ENCODE measurements around the gene GDPD3. TPM values are rescaled to one million over a fixed set of nuclear protein-coding genes. Genes with fewer than 3 reads are reported as not detected.

Gene GDPD3
- total and polyA plus RNA-seq, 4 donors, result 0.42 to 0.71 (median 0.55) TPM

GRCh38 chr16:30104090-30104489 is 9.2 kb downstream of the GDPD3 start:
- Histone ChIP-seq H3K4me3 (ENCODE audit: low read depth in 1 of 3, low read length in 3 of 3) (no peak overlapping the region), H3K27ac (ENCODE audit: low read depth in 1 of 2, low read length in 2 of 2) (no peak overlapping the region), H3K9ac (ENCODE audit: low read depth in 1 of 2, low read length in 2 of 2) (no peak overlapping the region), H3K9me3 (ENCODE audit: control insufficient read depth in 4 of 4, low read length in 3 of 4) (no peaks in the 10 kb centered on the region), H3K27me3 (ENCODE audit: control insufficient read depth in 4 of 4, insufficient read depth in 4 of 4, low read length in 3 of 4) (no peaks in the 10 kb centered on the region), H3K36me3 (ENCODE audit: control insufficient read depth in 4 of 4, insufficient read depth in 3 of 4, low read depth in 1 of 4, low read length in 3 of 4) (peaks cover 0 to 7% (median 2%) of the 10 kb centered on the region in 4 donors), H3K4me1 (ENCODE audit: control insufficient read depth in 4 of 4, insufficient read depth in 4 of 4, low read length in 3 of 4) (no peaks in the 10 kb centered on the region)
- WGBS, result 92% methylated on average over 4 of the region's 4 CpGs
- no peak for TF ChIP-seq FOXA2 (IDR thresholded peaks at IDR 0.05)
- no peak for DNase-seq (ENCODE audit: low spot score)

DNA sequence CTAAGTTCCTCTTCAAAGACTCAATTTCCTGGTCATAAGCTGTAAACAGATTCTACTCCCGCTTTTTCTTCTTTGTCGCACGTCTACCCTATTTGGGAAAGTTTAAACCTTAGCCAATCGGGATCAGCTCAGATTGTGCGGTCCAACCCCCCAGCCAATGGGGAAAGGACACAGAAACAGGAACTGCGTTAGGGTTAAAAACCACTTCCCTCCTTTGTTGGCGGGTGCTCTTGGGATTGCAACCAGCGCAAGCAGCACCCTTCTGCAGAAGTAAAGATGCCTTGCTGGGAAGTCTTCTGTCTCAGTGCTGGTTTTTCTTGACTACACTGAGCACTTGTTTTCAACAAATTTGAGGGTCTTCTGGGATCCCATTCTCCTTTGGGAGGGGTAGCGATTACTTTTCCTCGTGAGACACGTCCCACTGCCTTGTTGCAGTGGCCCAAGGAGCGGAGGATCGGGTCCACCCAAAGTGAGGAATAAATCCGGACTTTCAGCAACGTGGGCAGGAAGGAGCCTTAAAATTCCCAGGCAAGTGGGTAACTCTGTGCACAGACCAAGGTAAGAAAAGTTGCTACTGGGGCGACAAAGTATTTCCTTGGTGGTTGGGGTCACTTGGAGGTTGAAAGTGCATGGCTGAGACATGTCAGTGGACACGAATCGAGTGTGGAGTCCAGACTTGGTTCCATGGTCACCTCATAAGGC is 16.3 kb downstream of the GDPD3 start:
- Histone ChIP-seq H3K4me1 (ENCODE audit: control insufficient read depth in 4 of 4, insufficient read depth in 4 of 4, low read length in 3 of 4) (peaks cover 8 to 24% (median 15%) of the 10 kb centered on the region in 4 donors), H3K27me3 (ENCODE audit: control insufficient read depth in 4 of 4, insufficient read depth in 4 of 4, low read length in 3 of 4) (no peaks in the 10 kb centered on the region), H3K36me3 (ENCODE audit: control insufficient read depth in 4 of 4, insufficient read depth in 3 of 4, low read depth in 1 of 4, low read length in 3 of 4) (peaks cover 0 to 6% (median under 1%) of the 10 kb centered on the region in 4 donors), H3K4me3 (ENCODE audit: low read depth in 1 of 3, low read length in 3 of 3) (peak overlapping the region in 1 of 3 donors; percentile 11), H3K27ac (ENCODE audit: low read depth in 1 of 2, low read length in 2 of 2) (peak overlapping the region; percentile 78 to 82), H3K9ac (ENCODE audit: low read depth in 1 of 2, low read length in 2 of 2) (no peak overlapping the region), H3K9me3 (ENCODE audit: control insufficient read depth in 4 of 4, low read length in 3 of 4) (peaks cover 0 to 13% (median 2%) of the 10 kb centered on the region in 4 donors)
- TF ChIP-seq CTCF (IDR thresholded peaks at IDR 0.05; ENCODE audit: low read depth, low read length, missing input control) (no peak), FOXA1 (IDR thresholded peaks at IDR 0.05) (no peak), MAX (IDR thresholded peaks at IDR 0.05) (no peak), HNF4G (IDR thresholded peaks at IDR 0.05) (no peak), YY1 (IDR thresholded peaks at IDR 0.05) (no peak), HNF4A (conservative IDR thresholded peaks at IDR 0.05) (no peak), JUND (IDR thresholded peaks at IDR 0.05) (no peak), EGR1 (IDR thresholded peaks at IDR 0.05; ENCODE audit: low read depth in 2 of 2) (no peak), FOXA2 (IDR thresholded peaks at IDR 0.05) (no peak), RAD21 (IDR thresholded peaks at IDR 0.05) (no peak), GABPA (IDR thresholded peaks at IDR 0.05 in 1 of 2, conservative IDR thresholded peaks at IDR 0.05 in 1 of 2) (no peak), NR2F2 (IDR thresholded peaks at IDR 0.05) (no peak), SP1 (IDR thresholded peaks at IDR 0.05) (no peak), RXRA (IDR thresholded peaks at IDR 0.05) (no peak), REST (IDR thresholded peaks at IDR 0.05) (no peak), TAF1 (conservative IDR thresholded peaks at IDR 0.05) (no peak)
- TF ChIP-seq, protein P1, sequence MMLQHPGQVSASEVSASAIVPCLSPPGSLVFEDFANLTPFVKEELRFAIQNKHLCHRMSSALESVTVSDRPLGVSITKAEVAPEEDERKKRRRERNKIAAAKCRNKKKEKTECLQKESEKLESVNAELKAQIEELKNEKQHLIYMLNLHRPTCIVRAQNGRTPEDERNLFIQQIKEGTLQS (IDR thresholded peaks at IDR 0.05), result no peak
- TF ChIP-seq, protein P2, sequence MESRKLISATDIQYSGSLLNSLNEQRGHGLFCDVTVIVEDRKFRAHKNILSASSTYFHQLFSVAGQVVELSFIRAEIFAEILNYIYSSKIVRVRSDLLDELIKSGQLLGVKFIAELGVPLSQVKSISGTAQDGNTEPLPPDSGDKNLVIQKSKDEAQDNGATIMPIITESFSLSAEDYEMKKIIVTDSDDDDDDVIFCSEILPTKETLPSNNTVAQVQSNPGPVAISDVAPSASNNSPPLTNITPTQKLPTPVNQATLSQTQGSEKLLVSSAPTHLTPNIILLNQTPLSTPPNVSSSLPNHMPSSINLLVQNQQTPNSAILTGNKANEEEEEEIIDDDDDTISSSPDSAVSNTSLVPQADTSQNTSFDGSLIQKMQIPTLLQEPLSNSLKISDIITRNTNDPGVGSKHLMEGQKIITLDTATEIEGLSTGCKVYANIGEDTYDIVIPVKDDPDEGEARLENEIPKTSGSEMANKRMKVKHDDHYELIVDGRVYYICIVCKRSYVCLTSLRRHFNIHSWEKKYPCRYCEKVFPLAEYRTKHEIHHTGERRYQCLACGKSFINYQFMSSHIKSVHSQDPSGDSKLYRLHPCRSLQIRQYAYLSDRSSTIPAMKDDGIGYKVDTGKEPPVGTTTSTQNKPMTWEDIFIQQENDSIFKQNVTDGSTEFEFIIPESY (IDR thresholded peaks at IDR 0.05), result no peak
- WGBS, result 96% methylated on average over 18 of the region's 18 CpGs
- DNase-seq (ENCODE audit: low spot score), result no peak
